Naive thymus-derived CD8-positive, alpha-beta T cell (primary cell): ENCODE results near the gene ZNF630. TPM values are rescaled to one million over a fixed set of nuclear protein-coding genes. Genes with fewer than 3 reads are reported as not detected.
"Not testable (repeated sequence)": the region's sequence is repeated elsewhere in the genome, so short reads cannot be mapped to it uniquely, and the experiment has no call there.

Experiments used
- ATAC-seq, 2 donors: fragments of 150-1000 bp; cut with Tn5 transposase in 1 of 2; sonication (Bioruptor Pico), chemical (Tn5 transposase) in 1 of 2; 1 replicate in 1 of 2; 2 replicates in 1 of 2; pipeline ENCODE4 v1.10.0; 2021; ENCODE audit warnings: mild to moderate bottlenecking in 2 of 2, moderate library complexity in 2 of 2
- POLR2A ChIA-PET: fragments of 350-600 bp; sonication (Branson Sonifier 250); formaldehyde crosslinking; loops from one replicate; lab custom pipeline; 2021; ENCODE audit warnings: antibody characterized with exemption; lab: Charles Lee
- DNase-seq, 10 donors: peaks; one replicate each; pipeline versions ENCODE4 v3.0.0 to v3.0.0-alpha.2; 2020 to 2022
- H3K27ac Mint-ChIP-seq, 10 donors: one replicate each; pipeline ENCODE4 v1.8.0; 2020 to 2022; ENCODE audit warnings: mild to moderate bottlenecking in 10 of 10, mixed read lengths in 10 of 10, moderate library complexity in 4 of 10, inconsistent platforms in 1 of 10
- H3K27me3 Mint-ChIP-seq, 5 donors: one replicate each; pipeline ENCODE4 v1.8.0; 2021 to 2022; ENCODE audit warnings: mixed read lengths in 5 of 5
- H3K36me3 Mint-ChIP-seq, 3 donors: one replicate each; pipeline ENCODE4 v1.8.0; 2020 to 2022; ENCODE audit warnings: mixed read lengths in 3 of 3, mild to moderate bottlenecking in 2 of 3, inconsistent platforms in 1 of 3
- H3K4me1 Mint-ChIP-seq, 4 donors: one replicate each; pipeline ENCODE4 v1.8.0; 2021 to 2022; ENCODE audit warnings: mixed read lengths in 4 of 4
- H3K4me3 Mint-ChIP-seq, 10 donors: one replicate each; pipeline ENCODE4 v1.8.0; 2020 to 2022; ENCODE audit warnings: mild to moderate bottlenecking in 10 of 10, mixed read lengths in 10 of 10, moderate library complexity in 6 of 10, inconsistent platforms in 1 of 10
- H3K9me3 Mint-ChIP-seq, 9 donors: one replicate each; pipeline ENCODE4 v1.8.0; 2020 to 2022; ENCODE audit warnings: mixed read lengths in 9 of 9, mild to moderate bottlenecking in 3 of 9, inconsistent platforms in 1 of 9, moderate library complexity in 1 of 9
- polyA plus RNA-seq, 3 donors: library from polyadenylated mRNA; unstranded; fragments of 300-500 nt; fragmentation: Illumina TruSeq; gene quantifications; one replicate each; pipeline ENCODE4 v1.2.3, GENCODE V29; 2021
- total RNA-seq, 8 experiments: library from RNA in 2 of 8; stranded (reverse) in 2 of 8; gene quantifications; one replicate each; pipeline ENCODE4 v1.2.3 and lab custom pipeline; 2021 to 2026

Gene ZNF630
- total and polyA plus RNA-seq, 5 experiments from 2014 or later, result 0.32 to 5.8 (median 2.1) TPM

DNA sequence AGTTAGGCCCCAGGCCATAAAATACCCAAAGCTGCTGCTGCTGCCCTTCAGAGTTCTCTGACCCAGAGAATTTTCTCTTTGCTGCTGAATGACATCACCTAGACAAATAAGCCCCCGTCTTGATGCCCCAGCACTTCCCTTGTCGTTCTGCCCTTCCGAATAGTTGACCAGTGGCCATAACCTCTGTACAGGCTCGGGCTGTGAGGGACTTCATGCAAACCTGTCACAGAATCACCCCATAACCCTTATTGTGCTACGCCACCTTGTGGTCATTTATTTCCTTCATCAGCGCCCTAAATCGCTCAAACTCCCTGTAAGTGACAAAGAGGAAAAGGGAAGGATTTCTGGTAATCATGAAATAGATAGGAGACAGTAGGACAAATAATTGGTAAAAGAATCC lies 45.9 kb downstream of the ZNF630 start:
- H3K4me3 Mint-ChIP-seq, result no peak overlapping the region
- ATAC-seq, result no peak
- peaks cover 9 to 20% (median 15%) of the 10 kb centered on the region in 4 donors for H3K4me1 Mint-ChIP-seq
- DNase-seq, result peak in 7 of 10 donors; percentile 18 to 57 (median 34)
- peak overlapping the region in 3 of 10 donors; percentile 29 to 53 (median 48) for H3K27ac Mint-ChIP-seq
- H3K27me3 Mint-ChIP-seq, result no peaks in the 10 kb centered on the region
- H3K9me3 Mint-ChIP-seq, result peaks cover 0 to 4% (median 0%) of the 10 kb centered on the region in 9 donors
- H3K36me3 Mint-ChIP-seq, result no peaks in the 10 kb centered on the region
- POLR2A ChIA-PET, result interaction anchor here (0.6 kb wide), 1 partner anchor 172 kb away, joined by 3 read pairs; no protein-coding TSS in a partner anchor

DNA sequence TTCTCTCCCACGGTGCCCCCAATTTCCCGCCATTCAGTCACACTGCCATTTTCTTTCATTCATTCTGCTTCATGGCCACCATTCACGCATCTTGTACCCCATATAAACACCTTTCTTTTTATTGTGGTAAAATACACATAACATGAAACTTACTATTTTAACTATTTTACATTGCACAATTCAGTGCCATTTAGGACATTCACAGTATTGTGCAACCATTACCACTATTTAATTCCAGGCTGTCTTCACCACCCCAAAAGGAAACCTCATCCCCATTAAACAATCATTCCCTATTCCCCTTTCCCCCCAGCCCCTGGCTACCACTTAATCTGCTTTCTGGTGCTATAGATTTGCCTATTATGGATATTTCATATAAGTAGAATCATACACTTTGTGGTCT lies 48.7 kb downstream of the ZNF630 start:
- POLR2A ChIA-PET, result no interaction called here
- H3K4me3 Mint-ChIP-seq, result peak overlapping the region in 7 of 10 donors; percentile 8 to 75 (median 34)
- DNase-seq, result no peak
- H3K36me3 Mint-ChIP-seq, result no peaks in the 10 kb centered on the region
- H3K4me1 Mint-ChIP-seq, result peaks cover 11 to 20% (median 17%) of the 10 kb centered on the region in 4 donors
- ATAC-seq, result no peak
- peaks cover 0 to 4% (median 0%) of the 10 kb centered on the region in 9 donors for H3K9me3 Mint-ChIP-seq
- no peaks in the 10 kb centered on the region for H3K27me3 Mint-ChIP-seq
- H3K27ac Mint-ChIP-seq, result peak overlapping the region in 2 of 10 donors; percentile 51 to 58

DNA sequence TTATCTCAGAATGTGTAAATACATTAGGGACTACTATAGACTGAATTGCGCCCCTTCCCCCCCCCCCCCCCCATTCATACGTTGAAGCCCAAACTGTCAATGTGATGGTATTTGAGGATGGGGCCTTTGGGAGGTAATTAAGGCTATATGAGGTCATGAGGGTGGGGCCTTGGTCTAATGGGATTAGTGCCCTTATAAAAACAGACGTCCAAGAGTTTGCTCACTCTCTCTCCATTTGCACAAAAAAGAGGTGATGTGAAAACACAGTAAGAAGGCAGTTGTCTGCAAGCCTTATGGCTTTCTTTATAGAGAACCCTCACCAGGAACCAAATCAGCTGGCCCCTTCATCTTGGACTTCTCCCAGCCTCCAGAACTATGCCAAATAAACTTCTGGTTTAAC lies 49.3 kb downstream of the ZNF630 start:
- H3K36me3 Mint-ChIP-seq, result no peaks in the 10 kb centered on the region
- POLR2A ChIA-PET, result no interaction called here

DNA sequence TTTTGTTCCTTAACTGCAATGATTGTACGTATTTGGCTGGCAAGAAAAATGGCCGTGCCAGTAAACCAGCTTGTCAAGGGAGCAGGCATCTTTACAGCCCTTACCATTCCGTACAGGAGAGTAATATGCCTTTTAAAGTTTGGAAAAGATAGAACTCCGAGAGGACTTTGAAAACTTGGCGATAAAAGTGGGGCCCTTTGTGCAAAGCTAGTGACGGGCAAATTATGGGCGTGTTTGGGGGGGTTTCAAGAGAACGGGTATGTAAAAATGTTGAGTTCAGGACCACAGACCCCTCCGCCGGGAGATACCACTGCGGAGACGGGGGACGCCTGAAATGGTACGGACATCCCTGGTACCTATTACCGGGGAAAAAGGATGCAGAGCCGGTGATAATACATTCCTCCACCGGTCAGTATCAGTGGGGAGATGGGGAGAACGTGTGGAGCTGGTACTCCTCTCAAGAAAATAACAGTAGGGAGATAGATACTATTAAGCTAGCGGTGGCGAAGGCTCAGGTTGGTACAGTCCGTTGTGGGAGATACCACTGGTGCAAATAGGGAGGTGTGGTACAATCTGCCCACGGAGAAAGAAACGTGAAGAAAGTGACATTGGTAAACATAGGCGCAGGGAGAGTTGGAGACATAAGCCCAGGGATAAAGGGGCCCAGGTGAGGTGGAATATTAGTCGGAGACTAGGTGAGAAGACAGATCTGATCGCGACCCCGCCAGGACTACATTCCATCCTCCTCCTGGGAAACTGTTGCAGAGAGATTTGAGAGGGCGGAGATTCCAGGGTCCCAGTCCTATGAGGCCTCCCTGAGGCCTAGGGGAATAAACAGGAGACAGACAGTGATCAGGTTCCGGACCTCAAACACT lies 50.2 kb downstream of the ZNF630 start:
- ATAC-seq (peak; percentile 59 to 63), DNase-seq (peak; percentile 58 to 91 (median 80))
- Mint-ChIP-seq H3K27ac (peak overlapping the region; percentile 95 to 99 (median 98)), H3K9me3 (peaks cover 0 to 4% (median 0%) of the 10 kb centered on the region in 9 donors), H3K27me3 (no peaks in the 10 kb centered on the region), H3K36me3 (no peaks in the 10 kb centered on the region), H3K4me3 (peak overlapping the region; percentile 88 to 99 (median 94)), H3K4me1 (peaks cover 11 to 13% (median 12%) of the 10 kb centered on the region in 4 donors)
- POLR2A ChIA-PET, result interaction anchor here (0.9 to 1.2 kb wide), 2 partner anchors 185 to 788 kb away, joined by 3 to 8 read pairs; partner anchors contain the start of gene ZNF81

More for the DNA sequence above, 49.3 kb downstream of the ZNF630 start:
- peaks cover 0 to 4% (median 0%) of the 10 kb centered on the region in 9 donors for H3K9me3 Mint-ChIP-seq
- H3K27ac Mint-ChIP-seq, result peak overlapping the region in 1 of 10 donors; percentile 99
- ATAC-seq (no peak), DNase-seq (no peak)
- H3K4me3 Mint-ChIP-seq, result peak overlapping the region in 3 of 10 donors; percentile 92 to 94 (median 94)
- no peaks in the 10 kb centered on the region for H3K27me3 Mint-ChIP-seq
- peaks cover 11 to 20% (median 17%) of the 10 kb centered on the region in 4 donors for H3K4me1 Mint-ChIP-seq

DNA sequence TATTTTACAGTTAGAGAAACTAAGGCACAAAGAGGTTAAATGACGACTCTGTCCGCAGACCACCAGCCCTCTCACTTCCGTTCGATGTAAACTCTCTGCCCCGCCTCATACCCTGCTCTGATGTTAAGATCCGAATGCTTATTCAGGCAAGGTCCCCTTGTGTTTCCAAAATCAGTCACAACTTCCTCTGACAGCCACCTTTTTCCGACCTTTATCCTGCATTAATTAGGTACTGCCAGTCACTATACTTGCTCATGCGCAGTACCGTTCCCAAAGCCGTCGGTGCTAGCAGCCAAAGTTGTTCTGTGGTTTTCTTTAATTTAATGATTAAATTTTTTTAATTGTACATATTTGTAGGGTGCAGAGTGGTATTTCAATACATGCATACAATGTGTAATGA lies 51.0 kb downstream of the ZNF630 start:
- not testable (repeated sequence) for H3K27me3 Mint-ChIP-seq, H3K36me3 Mint-ChIP-seq, H3K9me3 Mint-ChIP-seq
- Mint-ChIP-seq H3K27ac (peak overlapping the region; percentile 72 to 99 (median 97)), H3K4me3 (peak overlapping the region; percentile 83 to 99 (median 93)), H3K4me1 (peaks cover 7 to 11% (median 8%) of the 10 kb centered on the region in 4 donors)
- ATAC-seq (peak; percentile 33 to 37), DNase-seq (peak in 5 of 10 donors; percentile 7 to 35 (median 30))
- POLR2A ChIA-PET, result interaction anchor here (0.9 to 1.2 kb wide), 2 partner anchors 184 to 787 kb away, joined by 3 to 8 read pairs; partner anchors contain the start of gene ZNF81

DNA sequence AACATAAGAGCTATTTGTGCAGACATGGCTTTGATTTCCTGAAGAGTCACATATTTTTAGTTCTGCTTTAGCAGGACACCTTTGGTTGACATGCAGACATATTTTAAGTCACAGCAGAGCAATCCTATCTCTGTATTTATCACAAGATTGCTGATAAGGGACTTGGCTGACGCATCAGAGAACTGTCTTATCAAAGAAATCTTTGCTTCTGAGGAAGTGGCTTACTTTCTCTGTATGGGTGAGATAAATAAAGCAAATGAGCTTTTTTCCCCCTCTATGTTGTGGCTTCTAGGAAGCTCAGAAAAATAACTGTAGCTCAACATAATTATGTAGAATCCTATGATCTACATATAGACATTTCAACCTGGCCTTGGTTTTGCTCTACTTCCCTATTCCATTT lies 51.5 kb downstream of the ZNF630 start:
- H3K9me3 Mint-ChIP-seq, H3K4me1 Mint-ChIP-seq, POLR2A ChIA-PET, DNase-seq, H3K27me3 Mint-ChIP-seq, H3K4me3 Mint-ChIP-seq, H3K36me3 Mint-ChIP-seq: not testable (repeated sequence)
- peak overlapping the region in 1 of 10 donors; percentile 98 for H3K27ac Mint-ChIP-seq
- ATAC-seq, result peak; percentile 72 to 79

DNA sequence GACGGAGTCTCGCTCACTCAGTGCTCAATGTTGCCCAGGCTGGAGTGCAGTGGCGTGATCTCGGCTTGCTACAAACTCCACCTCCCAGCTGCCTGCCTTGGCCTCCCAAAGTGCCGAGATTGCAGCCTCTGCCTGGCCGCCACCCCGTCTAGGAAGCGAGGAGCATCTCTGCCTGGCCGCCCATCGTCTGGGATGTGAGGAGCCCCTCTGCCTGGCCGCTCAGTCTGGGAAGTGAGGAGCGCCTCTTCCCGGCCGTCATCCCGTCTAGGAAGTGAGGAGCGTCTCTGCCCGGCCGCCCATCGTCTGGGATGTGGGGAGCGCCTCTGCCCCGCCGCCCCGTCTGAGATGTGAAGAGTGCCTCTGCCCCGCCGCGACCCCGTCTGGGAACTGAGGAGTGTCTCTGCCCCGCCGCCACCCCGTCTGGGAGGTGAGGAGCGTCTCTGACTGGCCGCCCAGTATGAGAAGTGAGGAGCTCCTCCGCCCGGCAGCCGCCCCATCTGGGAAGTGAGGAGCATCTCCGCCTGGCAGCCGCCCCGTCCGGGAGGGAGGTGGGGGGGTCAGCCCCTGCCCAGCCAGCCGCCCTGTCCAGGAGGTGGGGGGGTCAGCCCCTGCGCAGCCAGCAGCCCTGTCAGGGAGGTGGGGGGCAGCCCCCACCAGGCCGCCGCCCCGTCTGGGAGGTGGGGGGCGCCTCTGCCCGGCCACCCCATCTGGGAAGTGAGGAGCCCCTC lies 54.7 kb downstream of the ZNF630 start:
- not testable (repeated sequence) for H3K36me3 Mint-ChIP-seq, H3K9me3 Mint-ChIP-seq, DNase-seq, H3K27me3 Mint-ChIP-seq, H3K27ac Mint-ChIP-seq, ATAC-seq, H3K4me1 Mint-ChIP-seq, H3K4me3 Mint-ChIP-seq
- POLR2A ChIA-PET, result interaction anchor here (0.7 kb wide), 1 partner anchor 418 kb away, joined by 3 read pairs; no protein-coding TSS in a partner anchor

DNA sequence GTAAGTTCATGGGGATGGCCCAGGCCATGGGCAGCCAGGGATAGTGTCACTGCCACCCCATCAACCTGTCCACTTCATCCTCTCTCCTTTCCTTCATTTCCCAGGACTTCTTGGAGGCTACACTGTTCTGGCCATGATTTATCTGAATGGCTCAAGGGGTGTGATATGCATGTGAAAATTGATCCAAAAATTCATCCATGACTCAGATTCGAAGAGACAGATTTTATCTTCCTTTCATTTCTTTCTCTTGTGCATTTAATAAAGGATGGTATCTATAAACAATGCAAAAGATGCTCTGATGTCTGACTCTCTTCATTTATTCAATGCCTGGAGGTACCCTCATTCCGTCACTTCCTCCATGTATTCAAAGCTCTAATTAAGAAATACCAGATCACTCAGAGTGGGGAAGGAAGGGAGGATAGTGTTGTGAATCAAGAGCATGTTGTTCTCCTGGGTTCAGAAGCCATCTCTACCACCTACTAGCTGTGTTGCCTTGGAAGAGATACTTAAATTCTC lies 61.9 kb downstream of the ZNF630 start:
- POLR2A ChIA-PET, H3K4me1 Mint-ChIP-seq, H3K36me3 Mint-ChIP-seq, DNase-seq, H3K27ac Mint-ChIP-seq, H3K27me3 Mint-ChIP-seq, H3K9me3 Mint-ChIP-seq, ATAC-seq, H3K4me3 Mint-ChIP-seq: not testable (repeated sequence)

Other genes with a start within 250 kb of the ZNF630 start
- gene ZNF81, start 234.7 kb downstream of the ZNF630 start, total RNA-seq, result 10 to 100 TPM; 12.7 to 13.3 TPM
- 1 to 10 TPM; 1.5 to 4.8 (median 4.0) TPM for gene ZNF81, start 234.7 kb downstream of the ZNF630 start, polyA plus RNA-seq
- 10 to 100 TPM; 14.2 to 14.6 TPM for gene ZNF182, start 67.7 kb downstream of the ZNF630 start, total RNA-seq
- gene ZNF182, start 67.7 kb downstream of the ZNF630 start, polyA plus RNA-seq, result 1 to 10 TPM; 3.7 to 7.6 (median 6.5) TPM
- not detected for gene SPACA5, start 64.7 kb downstream of the ZNF630 start, total RNA-seq
- not detected for gene SPACA5, start 64.7 kb downstream of the ZNF630 start, polyA plus RNA-seq
- not detected for gene SPACA5B, start 59.0 kb upstream of the ZNF630 start, total RNA-seq
- gene SPACA5B, start 59.0 kb upstream of the ZNF630 start, polyA plus RNA-seq, result not detected
- gene SSX5, start 125.2 kb upstream of the ZNF630 start, total RNA-seq, result not detected
- not detected for gene SSX5, start 125.2 kb upstream of the ZNF630 start, polyA plus RNA-seq
- not detected for gene SSX1, start 183.8 kb upstream of the ZNF630 start, total RNA-seq
- not detected for gene SSX1, start 183.8 kb upstream of the ZNF630 start, polyA plus RNA-seq